ENCODE measurements around the gene HRH3.

HRH3 gene

GRCh38 chr20:62230696-62231095, 10.6 kb upstream of the HRH3 start:
- no peak overlapping the region for H3K4me3 ChIP-seq (ENCODE audit: low read depth, low read length)

GRCh38 chr20:62230276-62230675, 10.2 kb upstream of the HRH3 start:
- no peak overlapping the region for H3K4me3 ChIP-seq (ENCODE audit: low read depth, low read length)

DNA sequence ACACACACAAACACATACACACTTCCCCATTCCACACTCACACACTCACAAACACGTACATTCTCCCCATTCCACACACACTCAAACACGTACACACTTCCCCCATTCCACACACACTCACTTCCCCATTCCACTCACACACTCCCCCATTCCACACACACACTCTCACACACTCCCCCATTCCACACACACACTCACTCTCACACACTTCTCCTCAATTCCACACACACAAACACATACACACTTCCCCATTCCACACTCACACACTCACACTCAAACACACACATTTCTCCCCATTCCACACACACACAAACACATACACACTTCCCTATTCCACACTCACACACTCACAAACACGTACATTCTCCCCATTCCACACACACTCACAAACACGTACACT, 9.6 kb upstream of the HRH3 start:
- H3K4me3 ChIP-seq (ENCODE audit: low read depth, low read length), result no peak overlapping the region

DNA sequence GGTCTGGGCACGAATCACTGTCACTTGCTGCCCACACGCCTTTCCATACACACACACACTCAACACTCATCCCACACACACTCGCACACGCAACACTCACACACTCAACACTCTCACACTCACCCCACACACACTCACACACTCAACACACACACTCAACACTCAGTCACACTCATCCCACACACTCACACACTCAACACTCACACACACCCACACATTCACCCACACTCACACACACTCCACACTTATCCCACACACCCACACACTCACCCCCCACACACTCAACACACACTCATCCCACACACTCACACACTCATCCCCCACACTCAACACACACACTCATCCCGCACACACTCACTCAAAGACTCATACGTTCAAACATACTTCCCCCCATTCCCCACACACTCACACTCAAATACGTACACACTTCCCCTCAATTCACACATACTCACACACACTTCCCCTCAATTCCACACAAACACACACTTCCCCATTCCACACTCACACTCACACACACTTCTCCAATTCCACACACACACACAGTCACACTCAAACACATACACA, 9.0 kb upstream of the HRH3 start:
- no peak overlapping the region for H3K4me3 ChIP-seq (ENCODE audit: low read depth, low read length)

- no peak overlapping the region for H3K4me3 ChIP-seq (ENCODE audit: low read depth, low read length)
These were observed 8.2 kb upstream of the HRH3 start for GRCh38 chr20:62227977-62228958.

GRCh38 chr20:62227591-62227976, 7.5 kb upstream of the HRH3 start:
- H3K4me3 ChIP-seq (ENCODE audit: low read depth, low read length), result no peak overlapping the region

- no peak overlapping the region for H3K4me3 ChIP-seq (ENCODE audit: low read depth, low read length)
These were observed 6.9 kb upstream of the HRH3 start for GRCh38 chr20:62226707-62227590.

GRCh38 chr20:62225820-62226635, 6.0 kb upstream of the HRH3 start:
- no peak overlapping the region for H3K4me3 ChIP-seq (ENCODE audit: low read depth, low read length)

GRCh38 chr20:62225026-62225425, 4.9 kb upstream of the HRH3 start:
- no peak overlapping the region for H3K4me3 ChIP-seq (ENCODE audit: low read depth, low read length)

- no peak overlapping the region for H3K4me3 ChIP-seq (ENCODE audit: low read depth, low read length)
These were observed 4.2 kb upstream of the HRH3 start for GRCh38 chr20:62224113-62224855.

DNA sequence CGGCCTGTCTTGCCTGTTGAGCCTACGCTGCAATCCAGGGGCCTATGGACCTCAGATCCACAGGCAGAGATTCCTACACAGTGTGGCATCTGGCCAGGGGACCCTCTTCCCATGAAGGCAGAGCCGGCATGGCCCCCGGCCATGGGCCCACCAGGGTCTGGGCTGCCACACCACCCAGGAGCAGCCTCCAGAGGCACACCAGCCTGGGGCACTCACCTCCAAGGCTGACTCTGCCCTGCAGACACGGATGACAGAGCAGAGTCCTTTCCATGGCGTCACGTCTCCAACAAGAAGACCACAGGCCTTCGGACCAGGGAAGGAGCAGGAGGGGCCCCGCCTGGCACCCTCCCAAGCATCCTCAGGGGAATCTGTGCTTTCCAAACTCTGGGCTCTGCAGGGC, 3.5 kb upstream of the HRH3 start:
- no peak overlapping the region for H3K4me3 ChIP-seq (ENCODE audit: low read depth, low read length)

DNA sequence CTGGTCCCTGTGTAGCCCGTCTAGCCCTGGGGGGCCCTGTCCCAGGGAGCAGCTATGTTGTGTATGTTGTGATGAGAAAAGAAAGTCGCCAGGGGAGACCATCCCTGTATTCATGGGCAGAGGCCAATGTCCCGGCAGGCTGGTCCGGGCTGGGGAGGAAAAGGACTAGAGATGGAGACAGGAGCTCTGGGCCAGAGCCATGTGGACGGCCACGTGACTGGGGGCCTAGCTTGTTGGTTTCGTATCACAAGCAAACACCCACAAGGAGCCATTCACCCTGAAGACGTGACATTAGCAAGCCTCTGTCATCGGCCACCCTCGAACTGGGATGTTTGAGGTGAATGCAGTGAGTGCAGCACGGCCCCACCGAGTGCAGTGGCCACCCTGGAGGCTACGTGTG, 2.9 kb upstream of the HRH3 start:
- H3K4me3 ChIP-seq (ENCODE audit: low read depth, low read length), result no peak overlapping the region

GRCh38 chr20:62222266-62222850, 2.3 kb upstream of the HRH3 start:
- no peak overlapping the region for H3K4me3 ChIP-seq (ENCODE audit: low read depth, low read length)

- peak overlapping the region; percentile 28 for H3K4me3 ChIP-seq (ENCODE audit: low read depth, low read length)
These were observed 839 bp upstream of the HRH3 start for GRCh38 chr20:62220666-62221568.

GRCh38 chr20:62219101-62219991, 732 bp downstream of the HRH3 start:
- peak overlapping the region; percentile 37 for H3K4me3 ChIP-seq (ENCODE audit: low read depth, low read length)

DNA sequence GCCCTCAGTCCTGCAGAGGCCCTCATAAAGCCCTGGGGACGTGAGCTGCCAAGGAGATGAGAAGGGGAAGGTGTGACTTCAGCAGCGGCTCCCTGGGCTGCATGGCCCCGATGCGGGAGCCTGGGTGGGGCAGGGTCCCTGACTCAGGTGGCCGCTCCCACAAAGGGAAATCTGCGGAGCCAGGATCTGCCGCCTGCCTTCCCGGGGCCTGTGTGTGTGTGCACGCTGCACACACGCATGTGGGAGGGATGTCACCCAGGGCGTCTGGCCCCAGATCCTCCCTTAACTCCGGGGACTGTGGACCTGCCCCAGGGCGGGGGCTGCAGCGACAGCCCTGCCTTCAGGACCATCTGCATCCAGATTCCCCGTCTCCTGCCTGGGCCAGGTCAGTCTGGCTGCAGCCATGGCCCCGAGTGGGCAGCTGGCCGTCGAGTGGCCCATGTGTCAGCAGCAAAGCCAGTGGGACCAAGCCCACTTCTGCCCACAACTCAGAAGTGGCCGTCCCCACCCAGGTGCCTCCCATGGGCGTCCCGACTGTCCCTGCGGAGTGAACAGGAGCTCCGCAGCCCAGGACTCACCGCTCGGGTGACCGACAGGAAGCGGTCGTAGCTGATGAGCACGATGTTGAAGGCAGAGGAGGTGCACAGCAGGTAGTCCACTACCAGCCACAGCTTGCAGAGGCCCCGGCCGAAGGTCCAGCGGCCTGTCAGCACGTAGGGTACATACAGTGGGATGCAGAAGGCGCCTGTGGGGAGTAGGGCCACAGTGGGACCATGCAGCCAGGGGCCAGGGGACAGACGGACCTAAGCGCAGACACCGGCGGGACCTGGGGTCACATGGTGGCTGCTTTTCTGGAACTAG, 1.9 kb downstream of the HRH3 start:
- no peak overlapping the region for H3K4me3 ChIP-seq (ENCODE audit: low read depth, low read length)

Data from iPS-11a (cell line).